Measurements from ENCODE around the gene APC.
A peak's percentile ranks its signal among the peaks of the same experiment; 100 is the strongest.

The APC gene

GRCh38 chr5:112706446-112707016, 31.2 kb upstream of the APC start:
- H3K4me3 ChIP-seq (ENCODE audit: low read depth, low read length) = no peak overlapping the region
- TF ChIP-seq, protein P1, sequence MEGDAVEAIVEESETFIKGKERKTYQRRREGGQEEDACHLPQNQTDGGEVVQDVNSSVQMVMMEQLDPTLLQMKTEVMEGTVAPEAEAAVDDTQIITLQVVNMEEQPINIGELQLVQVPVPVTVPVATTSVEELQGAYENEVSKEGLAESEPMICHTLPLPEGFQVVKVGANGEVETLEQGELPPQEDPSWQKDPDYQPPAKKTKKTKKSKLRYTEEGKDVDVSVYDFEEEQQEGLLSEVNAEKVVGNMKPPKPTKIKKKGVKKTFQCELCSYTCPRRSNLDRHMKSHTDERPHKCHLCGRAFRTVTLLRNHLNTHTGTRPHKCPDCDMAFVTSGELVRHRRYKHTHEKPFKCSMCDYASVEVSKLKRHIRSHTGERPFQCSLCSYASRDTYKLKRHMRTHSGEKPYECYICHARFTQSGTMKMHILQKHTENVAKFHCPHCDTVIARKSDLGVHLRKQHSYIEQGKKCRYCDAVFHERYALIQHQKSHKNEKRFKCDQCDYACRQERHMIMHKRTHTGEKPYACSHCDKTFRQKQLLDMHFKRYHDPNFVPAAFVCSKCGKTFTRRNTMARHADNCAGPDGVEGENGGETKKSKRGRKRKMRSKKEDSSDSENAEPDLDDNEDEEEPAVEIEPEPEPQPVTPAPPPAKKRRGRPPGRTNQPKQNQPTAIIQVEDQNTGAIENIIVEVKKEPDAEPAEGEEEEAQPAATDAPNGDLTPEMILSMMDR (IDR thresholded peaks at IDR 0.05; ENCODE audit: borderline replicate concordance, insufficient read depth, low read depth, low read length) = no peak

GRCh38 chr5:112707187-112708102, 30.2 kb upstream of the APC start:
- TF ChIP-seq, protein P1 (IDR thresholded peaks at IDR 0.05; ENCODE audit: borderline replicate concordance, insufficient read depth, low read depth, low read length) = no peak

DNA sequence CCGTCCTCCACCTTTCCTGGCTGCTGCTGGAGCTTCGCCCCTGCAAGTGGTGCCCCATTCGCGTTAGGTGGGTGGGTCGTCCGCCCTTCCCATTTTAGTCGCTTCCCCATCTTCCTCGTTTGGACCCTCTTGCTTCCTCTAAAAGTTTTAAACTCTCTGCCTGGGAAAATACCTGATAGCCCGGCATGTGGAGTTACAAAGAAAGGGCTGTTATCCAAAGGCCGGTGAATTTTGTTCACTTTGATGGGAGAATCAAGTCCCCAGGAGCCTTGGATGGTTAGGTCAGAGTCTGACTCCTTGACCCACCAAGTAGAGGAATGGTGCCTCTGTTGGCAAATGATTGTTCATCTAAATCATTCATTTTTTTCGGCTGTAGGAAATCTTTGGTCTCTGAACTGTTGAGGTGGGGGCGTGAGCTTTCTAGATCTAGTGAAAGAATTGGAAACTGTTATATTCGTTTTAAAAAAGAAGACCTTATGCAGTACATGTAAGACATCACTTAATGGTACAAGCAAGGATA, 29.5 kb upstream of the APC start:
- H3K4me3 ChIP-seq (ENCODE audit: low read depth, low read length) = peak overlapping the region; percentile 86
- TF ChIP-seq, protein P1 (IDR thresholded peaks at IDR 0.05; ENCODE audit: borderline replicate concordance, insufficient read depth, low read depth, low read length) = no peak

More at GRCh38 chr5:112707187-112708102, 30.2 kb upstream of the APC start:
- peak overlapping the region; percentile 86 for H3K4me3 ChIP-seq (ENCODE audit: low read depth, low read length)

DNA sequence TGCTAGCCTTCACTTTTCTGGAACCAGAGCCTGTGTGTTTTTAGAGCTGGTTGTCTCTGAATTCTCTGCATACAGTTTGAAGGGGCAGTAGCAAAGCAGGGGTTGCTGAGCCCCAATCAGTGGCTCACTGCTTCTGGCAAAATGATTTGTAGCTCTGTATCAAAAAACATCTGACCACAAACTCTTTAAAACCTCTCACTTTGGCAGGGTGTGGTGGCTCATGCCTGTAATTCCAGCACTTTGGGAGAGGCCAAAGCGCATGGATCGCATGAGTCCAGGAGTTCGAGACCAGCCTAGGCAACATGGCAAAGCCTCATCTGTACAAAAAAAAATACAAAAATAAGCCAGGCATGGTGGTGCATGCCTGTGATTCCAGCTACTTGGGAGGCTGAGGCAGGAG, 28.3 kb upstream of the APC start:
- no peak overlapping the region for H3K4me3 ChIP-seq (ENCODE audit: low read depth, low read length)

GRCh38 chr5:112710896-112711295, 26.8 kb upstream of the APC start:
- TF ChIP-seq, protein P1 (IDR thresholded peaks at IDR 0.05; ENCODE audit: borderline replicate concordance, insufficient read depth, low read depth, low read length) = no peak
- H3K4me3 ChIP-seq (ENCODE audit: low read depth, low read length) = no peak overlapping the region

More for the DNA sequence above, 28.3 kb upstream of the APC start:
- TF ChIP-seq, protein P1 (IDR thresholded peaks at IDR 0.05; ENCODE audit: borderline replicate concordance, insufficient read depth, low read depth, low read length) = no peak

DNA sequence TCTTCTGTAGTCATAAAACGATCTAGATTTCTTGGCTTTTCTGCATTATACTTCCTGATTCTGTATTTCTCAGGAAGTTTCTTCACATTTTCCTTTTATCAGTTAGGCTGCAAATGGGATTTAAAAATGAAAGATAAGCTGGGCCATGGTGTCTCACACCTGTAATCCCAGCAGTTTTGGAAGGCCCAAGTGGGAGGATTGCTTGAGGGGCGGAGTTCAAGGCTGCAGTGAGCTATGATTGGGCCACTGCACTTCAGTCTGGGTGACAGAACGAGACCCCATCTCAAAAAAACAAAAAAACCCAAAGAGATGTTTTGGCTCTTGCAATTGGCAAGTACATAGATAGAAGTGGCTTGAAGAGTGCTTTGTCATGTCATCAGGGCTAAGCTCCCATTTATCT, 26.2 kb upstream of the APC start:
- no peak overlapping the region for H3K4me3 ChIP-seq (ENCODE audit: low read depth, low read length)
- TF ChIP-seq, protein P1 (IDR thresholded peaks at IDR 0.05; ENCODE audit: borderline replicate concordance, insufficient read depth, low read depth, low read length) = no peak

Data from GM12875 (cell line).